ENCODE results near the gene RYR2.
"Not testable (repeated sequence)": the region's sequence is repeated elsewhere in the genome, so short reads cannot be mapped to it uniquely, and the experiment has no call there.

The RYR2 gene

GRCh38 chr1:237841485-237841884 lies 799.5 kb downstream of the RYR2 start:
- no peak for DNase-seq (ENCODE audit: low spot score)

GRCh38 chr1:237843516-237843915 lies 801.5 kb downstream of the RYR2 start:
- not testable (repeated sequence) for DNase-seq (ENCODE audit: low spot score)

GRCh38 chr1:237851210-237851845 lies 809.3 kb downstream of the RYR2 start:
- DNase-seq (ENCODE audit: low spot score): peak; percentile 44

- DNase-seq (ENCODE audit: low spot score): no peak
These were observed 810.4 kb downstream of the RYR2 start for GRCh38 chr1:237852342-237852741.

GRCh38 chr1:237857455-237857854 lies 815.5 kb downstream of the RYR2 start:
- DNase-seq (ENCODE audit: low spot score): no peak

GRCh38 chr1:237858992-237859391 lies 817.0 kb downstream of the RYR2 start:
- no peak for DNase-seq (ENCODE audit: low spot score)

GRCh38 chr1:237861944-237862343 lies 820.0 kb downstream of the RYR2 start:
- no peak for DNase-seq (ENCODE audit: low spot score)

- DNase-seq (ENCODE audit: low spot score): no peak
These were observed 821.2 kb downstream of the RYR2 start for GRCh38 chr1:237863234-237863633.

- peak; percentile 65 for DNase-seq (ENCODE audit: low spot score)
These were observed 822.6 kb downstream of the RYR2 start for GRCh38 chr1:237864338-237865244.

- DNase-seq (ENCODE audit: low spot score): no peak
These were observed 825.5 kb downstream of the RYR2 start for GRCh38 chr1:237867380-237867888.

- no peak for DNase-seq (ENCODE audit: low spot score)
These were observed 827.0 kb downstream of the RYR2 start for GRCh38 chr1:237868817-237869600.

GRCh38 chr1:237873487-237874211 lies 831.7 kb downstream of the RYR2 start:
- no peak for DNase-seq (ENCODE audit: low spot score)

GRCh38 chr1:237875291-237875690 lies 833.3 kb downstream of the RYR2 start:
- no peak for DNase-seq (ENCODE audit: low spot score)

- no peak for DNase-seq (ENCODE audit: low spot score)
These were observed 835.6 kb downstream of the RYR2 start for GRCh38 chr1:237877631-237878030.

- DNase-seq (ENCODE audit: low spot score): no peak
These were observed 836.4 kb downstream of the RYR2 start for GRCh38 chr1:237878406-237878805.

- no peak for DNase-seq (ENCODE audit: low spot score)
These were observed 837.2 kb downstream of the RYR2 start for GRCh38 chr1:237879195-237879594.

Small RNA genes within 50 kb of the gene (small RNA-seq; reads per million reads assigned to genes)
- gene MIR4428: 0 reads per million in 2 experiments
- gene RF00402: 0 reads per million in 2 experiments
